ENCODE results near the gene TNFAIP8L1. TPM values are rescaled to one million over a fixed set of nuclear protein-coding genes. Genes with fewer than 3 reads are reported as not detected.

The TNFAIP8L1 gene
- total RNA-seq, 1 donor from 2014 or later = 3.0 TPM

- no peak for FAIRE-seq
- peaks cover 13% of the 10 kb centered on the region for H3K79me2 ChIP-seq (ENCODE audit: insufficient read depth, low read length)
Observed at GRCh38 chr19:4688587-4688986, 49.3 kb downstream of the TNFAIP8L1 start.

GRCh38 chr19:4689403-4689802, 50.1 kb downstream of the TNFAIP8L1 start:
- no peak overlapping the region for H2AFZ ChIP-seq (ENCODE audit: low read depth, low read length)
- no peak overlapping the region for H3K4me3 ChIP-seq (ENCODE audit: insufficient read depth, low read depth, low read length)
- H3K36me3 ChIP-seq (ENCODE audit: insufficient read depth, low read length) = peaks cover 31% of the 10 kb centered on the region
- H3K4me2 ChIP-seq (ENCODE audit: low read length) = no peak overlapping the region
- no peaks in the 10 kb centered on the region for H3K27me3 Mint-ChIP-seq (ENCODE audit: low read depth, unreplicated experiment)
- no peak for TF ChIP-seq EZH2 (IDR thresholded peaks at IDR 0.05; ENCODE audit: insufficient read depth, low read length)
- TF ChIP-seq CTCF (IDR thresholded peaks at IDR 0.05; ENCODE audit: insufficient read depth, low read depth, low read length) = no peak
- peaks cover 10% of the 10 kb centered on the region for H3K4me1 ChIP-seq (ENCODE audit: insufficient read depth, low read length)
- no peak for DNase-seq (ENCODE audit: low read depth)
- H3K9me3 Mint-ChIP-seq (ENCODE audit: unreplicated experiment) = no peaks in the 10 kb centered on the region
- no peak for FAIRE-seq
- no peak overlapping the region for H3K27ac Mint-ChIP-seq (ENCODE audit: unreplicated experiment)
- no peaks in the 10 kb centered on the region for H3K9me3 ChIP-seq (ENCODE audit: insufficient read depth, low read depth, low read length)
- H3K27ac ChIP-seq (ENCODE audit: low read depth, low read length) = no peak overlapping the region
- peaks cover 6% of the 10 kb centered on the region for H3K4me1 Mint-ChIP-seq (ENCODE audit: low read depth, unreplicated experiment)
- no peaks in the 10 kb centered on the region for H4K20me1 ChIP-seq (ENCODE audit: insufficient read depth, low read length)
- H3K4me3 Mint-ChIP-seq (ENCODE audit: unreplicated experiment) = no peak overlapping the region
- H3K79me2 ChIP-seq (ENCODE audit: insufficient read depth, low read length) = peaks cover 15% of the 10 kb centered on the region
- H3K36me3 Mint-ChIP-seq (ENCODE audit: low read depth, unreplicated experiment) = peaks cover 16% of the 10 kb centered on the region
- H3K27me3 ChIP-seq (ENCODE audit: insufficient read depth, low read length) = no peaks in the 10 kb centered on the region
- H3K9ac ChIP-seq (ENCODE audit: low read length) = no peak overlapping the region

More at GRCh38 chr19:4688587-4688986, 49.3 kb downstream of the TNFAIP8L1 start:
- H3K36me3 Mint-ChIP-seq (ENCODE audit: low read depth, unreplicated experiment) = peaks cover 15% of the 10 kb centered on the region
- Histone ChIP-seq H4K20me1 (ENCODE audit: insufficient read depth, low read length) (no peaks in the 10 kb centered on the region), H3K27ac (ENCODE audit: low read depth, low read length) (no peak overlapping the region), H3K36me3 (ENCODE audit: insufficient read depth, low read length) (peaks cover 34% of the 10 kb centered on the region), H2AFZ (ENCODE audit: low read depth, low read length) (no peak overlapping the region), H3K4me2 (ENCODE audit: low read length) (no peak overlapping the region), H3K4me3 (ENCODE audit: insufficient read depth, low read depth, low read length) (no peak overlapping the region), H3K4me1 (ENCODE audit: insufficient read depth, low read length) (peaks cover 2% of the 10 kb centered on the region), H3K9ac (ENCODE audit: low read length) (no peak overlapping the region), H3K27me3 (ENCODE audit: insufficient read depth, low read length) (no peaks in the 10 kb centered on the region), H3K9me3 (ENCODE audit: insufficient read depth, low read depth, low read length) (no peaks in the 10 kb centered on the region)
- H3K27me3 Mint-ChIP-seq (ENCODE audit: low read depth, unreplicated experiment) = no peaks in the 10 kb centered on the region
- H3K4me3 Mint-ChIP-seq (ENCODE audit: unreplicated experiment) = no peak overlapping the region
- H3K9me3 Mint-ChIP-seq (ENCODE audit: unreplicated experiment) = no peaks in the 10 kb centered on the region
- no peaks in the 10 kb centered on the region for H3K4me1 Mint-ChIP-seq (ENCODE audit: low read depth, unreplicated experiment)
- TF ChIP-seq CTCF (IDR thresholded peaks at IDR 0.05; ENCODE audit: insufficient read depth, low read depth, low read length) (no peak), EZH2 (IDR thresholded peaks at IDR 0.05; ENCODE audit: insufficient read depth, low read length) (no peak)
- no peak for DNase-seq (ENCODE audit: low read depth)
- H3K27ac Mint-ChIP-seq (ENCODE audit: unreplicated experiment) = no peak overlapping the region

GRCh38 chr19:4690361-4690760, 51.0 kb downstream of the TNFAIP8L1 start:
- no peak overlapping the region for H3K4me3 Mint-ChIP-seq (ENCODE audit: unreplicated experiment)
- Histone ChIP-seq H3K9ac (ENCODE audit: low read length) (no peak overlapping the region), H3K9me3 (ENCODE audit: insufficient read depth, low read depth, low read length) (no peaks in the 10 kb centered on the region), H4K20me1 (ENCODE audit: insufficient read depth, low read length) (no peaks in the 10 kb centered on the region), H2AFZ (ENCODE audit: low read depth, low read length) (no peak overlapping the region), H3K27me3 (ENCODE audit: insufficient read depth, low read length) (no peaks in the 10 kb centered on the region), H3K4me2 (ENCODE audit: low read length) (no peak overlapping the region), H3K4me3 (ENCODE audit: insufficient read depth, low read depth, low read length) (no peak overlapping the region), H3K79me2 (ENCODE audit: insufficient read depth, low read length) (peaks cover 15% of the 10 kb centered on the region), H3K4me1 (ENCODE audit: insufficient read depth, low read length) (peaks cover 20% of the 10 kb centered on the region), H3K27ac (ENCODE audit: low read depth, low read length) (no peak overlapping the region), H3K36me3 (ENCODE audit: insufficient read depth, low read length) (peaks cover 37% of the 10 kb centered on the region)
- no peaks in the 10 kb centered on the region for H3K9me3 Mint-ChIP-seq (ENCODE audit: unreplicated experiment)
- H3K27me3 Mint-ChIP-seq (ENCODE audit: low read depth, unreplicated experiment) = no peaks in the 10 kb centered on the region
- FAIRE-seq (no peak), DNase-seq (ENCODE audit: low read depth) (no peak)
- peaks cover 16% of the 10 kb centered on the region for H3K36me3 Mint-ChIP-seq (ENCODE audit: low read depth, unreplicated experiment)
- peaks cover 10% of the 10 kb centered on the region for H3K4me1 Mint-ChIP-seq (ENCODE audit: low read depth, unreplicated experiment)
- TF ChIP-seq CTCF (IDR thresholded peaks at IDR 0.05; ENCODE audit: insufficient read depth, low read depth, low read length) (no peak), EZH2 (IDR thresholded peaks at IDR 0.05; ENCODE audit: insufficient read depth, low read length) (no peak)
- no peak overlapping the region for H3K27ac Mint-ChIP-seq (ENCODE audit: unreplicated experiment)

Data from astrocyte (in vitro differentiated cells and primary cell).